Endothelial cell of umbilical vein (primary cell): ENCODE data around the gene RNF222.

Experiments used
- CTCF ChIP-seq, 2 donors: IDR thresholded peaks; 1 replicate in 1 of 2; 2 replicates in 1 of 2; pipeline ENCODE4 v1.5.1; 2011; ENCODE audit warnings: low read length in 2 of 2, mild to moderate bottlenecking in 2 of 2, moderate library complexity in 2 of 2, control low read depth in 1 of 2, inconsistent platforms in 1 of 2, low read depth in 1 of 2; ENCODE audit not compliant: insufficient read depth in 1 of 2; ENCODE audit errors: extremely low read depth in 1 of 2
- EZH2 ChIP-seq: IDR thresholded peaks from 2 replicates; pipeline ENCODE4 v1.6.1; 2012; ENCODE audit warnings: borderline replicate concordance, low read depth, mild to moderate bottlenecking, moderate library complexity, low read length, inconsistent platforms; ENCODE audit not compliant: severe bottlenecking
- GATA2 ChIP-seq: IDR thresholded peaks from 2 replicates; pipeline ENCODE4 v1.7.0; 2011; ENCODE audit warnings: low read depth, mild to moderate bottlenecking, moderate library complexity, mixed read lengths, low read length; ENCODE audit not compliant: insufficient read length, insufficient read depth
- JUN ChIP-seq: IDR thresholded peaks from 2 replicates; pipeline ENCODE4 v1.6.1; 2011; ENCODE audit warnings: borderline replicate concordance, low read depth; ENCODE audit not compliant: insufficient read length, insufficient read depth
- MAX ChIP-seq: IDR thresholded peaks from 2 replicates; pipeline ENCODE4 v1.6.1; 2011; ENCODE audit not compliant: insufficient read depth, insufficient read length
- MYC ChIP-seq: IDR thresholded peaks from one replicate; pipeline ENCODE4 v1.6.1; 2011; ENCODE audit warnings: mild to moderate bottlenecking, low read depth, low read length
- POLR2A ChIP-seq: IDR thresholded peaks from 2 replicates; pipeline ENCODE4 v1.6.1; 2012; ENCODE audit warnings: low read depth, mild to moderate bottlenecking, control low read depth, low read length
- POLR2AphosphoS5 ChIP-seq: IDR thresholded peaks from 2 replicates; pipeline ENCODE4 v1.6.1; 2012; ENCODE audit warnings: low read depth, mild to moderate bottlenecking, control low read depth, low read length, moderate library complexity; ENCODE audit not compliant: insufficient read depth

GRCh38 chr17:8372422-8372821 is 25.2 kb downstream of the RNF222 start:
- TF ChIP-seq MAX: no peak
- no peak for TF ChIP-seq CTCF (IDR thresholded peaks at IDR 0.05; ENCODE audit: extremely low read depth in 1 of 2, insufficient read depth in 1 of 2, low read depth in 1 of 2, low read length in 2 of 2)
- no peak for TF ChIP-seq MYC
- no peak for TF ChIP-seq EZH2
- no peak for TF ChIP-seq GATA2
- no peak for TF ChIP-seq POLR2A
- TF ChIP-seq JUN: no peak
- no peak for TF ChIP-seq POLR2AphosphoS5
